ENCODE measurements around the gene CASP8.
"Not testable (repeated sequence)": the region's sequence is repeated elsewhere in the genome, so short reads cannot be mapped to it uniquely, and the experiment has no call there.

CASP8 gene

GRCh38 chr2:201269764-201270163 lies 9.4 kb downstream of the CASP8 start:
- no peak for DNase-seq

- no peak for DNase-seq
Observed at GRCh38 chr2:201270293-201271001, 10.1 kb downstream of the CASP8 start.

- no peak for DNase-seq
Observed at GRCh38 chr2:201271917-201272316, 11.6 kb downstream of the CASP8 start.

GRCh38 chr2:201273330-201273983 lies 13.1 kb downstream of the CASP8 start:
- no peak for DNase-seq

- DNase-seq: no peak
Observed at GRCh38 chr2:201275069-201275468, 14.7 kb downstream of the CASP8 start.

GRCh38 chr2:201275990-201276389 lies 15.7 kb downstream of the CASP8 start:
- DNase-seq: no peak

GRCh38 chr2:201276511-201276910 lies 16.2 kb downstream of the CASP8 start:
- DNase-seq: no peak

GRCh38 chr2:201279079-201279478 lies 18.7 kb downstream of the CASP8 start:
- DNase-seq: no peak

- DNase-seq: no peak
Observed at GRCh38 chr2:201280191-201281040, 20.1 kb downstream of the CASP8 start.

- DNase-seq: no peak
Observed at GRCh38 chr2:201285499-201285898, 25.2 kb downstream of the CASP8 start.

- DNase-seq: not testable (repeated sequence)
Observed at GRCh38 chr2:201290457-201291148, 30.3 kb downstream of the CASP8 start.

GRCh38 chr2:201298462-201299052 lies 38.2 kb downstream of the CASP8 start:
- no peak for DNase-seq

- not testable (repeated sequence) for DNase-seq
Observed at GRCh38 chr2:201299929-201300328, 39.6 kb downstream of the CASP8 start.

- DNase-seq: no peak
Observed at GRCh38 chr2:201307876-201308275, 47.5 kb downstream of the CASP8 start.

- no peak for DNase-seq
Observed at GRCh38 chr2:201308914-201309313, 48.6 kb downstream of the CASP8 start.

GRCh38 chr2:201313362-201313761 lies 53.0 kb downstream of the CASP8 start:
- no peak for DNase-seq

- no peak for DNase-seq
Observed at GRCh38 chr2:201319511-201319910, 59.2 kb downstream of the CASP8 start.

- DNase-seq: no peak
Observed at GRCh38 chr2:201320257-201320656, 59.9 kb downstream of the CASP8 start.

- no peak for DNase-seq
Observed at GRCh38 chr2:201320701-201321100, 60.4 kb downstream of the CASP8 start.

- no peak for DNase-seq
Observed at GRCh38 chr2:201322772-201323171, 62.4 kb downstream of the CASP8 start.

GRCh38 chr2:201327678-201328077 lies 67.3 kb downstream of the CASP8 start:
- no peak for DNase-seq

Measured in hypothalamus (tissue), 51 donors.